HCT116 (cell line): ENCODE results near the gene HES1. TPM values are rescaled to one million over a fixed set of nuclear protein-coding genes. Genes with fewer than 3 reads are reported as not detected.

Experiments
- ATAC-seq: fragments of 200-7000 bp; cut with Tn5 transposase; 2 replicates; pipeline ENCODE4 v1.9.1; 2020; ENCODE audit warnings: mild to moderate bottlenecking, moderate library complexity
- BruUV-seq: library from RNA; stranded (reverse); fragments of 400-500 nt; replicated peaks from 2 replicates; lab custom pipeline; 2021; lab: Mats Ljungman, UMichigan
- CTCF ChIA-PET: fragments of 300-600 bp; sonication (Branson Sonifier 250); formaldehyde crosslinking; loops from one replicate; lab custom pipeline; 2021; ENCODE audit warnings: antibody characterized with exemption; lab: Charles Lee
- POLR2A ChIA-PET: fragments of 300-600, 350-600 bp; sonication (Branson Sonifier 250); formaldehyde crosslinking; loops from one replicate; lab custom pipeline; 2021; ENCODE audit warnings: antibody characterized with exemption; lab: Charles Lee
- RAD21 ChIA-PET, 2 experiments: fragments of 300-600 bp; sonication (Branson Sonifier 250); formaldehyde crosslinking; loops; one replicate each; lab custom pipeline; 2023; ENCODE audit warnings: low total read pairs in 2 of 2; ENCODE audit not compliant: uncharacterized antibody in 2 of 2, unreplicated experiment in 2 of 2, low non-redundant PET in 1 of 2; lab: Charles Lee
- DNase-seq: peaks from one replicate; pipeline ENCODE4 v3.0.0-alpha.2; 2010; ENCODE audit warnings: low read depth, low spot score
- H2AFZ ChIP-seq: fragments of 200-600 bp; shearing (Covaris generic), sonication (generic); 2 replicates; pipeline ENCODE4 v1.6.1; 2017; ENCODE audit warnings: low read depth, mixed run types, mixed read lengths, antibody characterized with exemption, low read length; ENCODE audit not compliant: poor library complexity, severe bottlenecking
- H3K27ac ChIP-seq: 2 replicates; pipeline ENCODE4 v1.5.1; 2012; ENCODE audit warnings: low read depth, low read length
- H3K27me3 ChIP-seq: fragments of 200-600 bp; sonication (generic); 2 replicates; pipeline ENCODE4 v1.6.1; 2016; ENCODE audit warnings: mixed run types, low read length, mixed read lengths; ENCODE audit not compliant: insufficient read depth
- H3K36me3 ChIP-seq, 2 experiments: fragments of 200-500 bp in 1 of 2; fragments of 200-600 bp in 1 of 2; sonication (Bioruptor generic) in 1 of 2; sonication (generic) in 1 of 2; 2 replicates each; pipeline versions ENCODE4 v1.5.1 to v1.6.1; 2014 to 2016; ENCODE audit warnings: low read length in 2 of 2, inconsistent platforms in 1 of 2, mixed read lengths in 1 of 2, mixed run types in 1 of 2; ENCODE audit not compliant: insufficient read depth in 2 of 2, control insufficient read depth in 1 of 2
- H3K4me1 ChIP-seq, 2 experiments: fragments of 200-600 bp in 1 of 2; sonication (generic) in 1 of 2; 2 replicates each; pipeline versions ENCODE4 v1.5.1 to v1.6.1; 2012 to 2017; ENCODE audit warnings: low read length in 2 of 2, inconsistent platforms in 1 of 2, mild to moderate bottlenecking in 1 of 2, mixed read lengths in 1 of 2, mixed run types in 1 of 2, moderate library complexity in 1 of 2; ENCODE audit not compliant: insufficient read depth in 2 of 2, control insufficient read depth in 1 of 2
- H3K4me2 ChIP-seq: fragments of 200-600 bp; sonication (generic); 2 replicates; pipeline ENCODE4 v1.6.1; 2017; ENCODE audit warnings: mixed run types, low read length, mixed read lengths
- H3K4me3 ChIP-seq, 2 experiments: fragments of 200-600 bp in 1 of 2; sonication (generic) in 1 of 2; replicated peaks in 1 of 2; 2 replicates each; pipeline ENCODE4 v1.5.1; 2011 to 2016; ENCODE audit warnings: low read length in 2 of 2, control low read depth in 1 of 2, low read depth in 1 of 2, mild to moderate bottlenecking in 1 of 2, mixed read lengths in 1 of 2, mixed run types in 1 of 2
- H3K79me2 ChIP-seq: fragments of 200-600 bp; sonication (generic); 2 replicates; pipeline ENCODE4 v1.6.1; 2017; ENCODE audit warnings: mild to moderate bottlenecking, mixed run types, low read length, moderate library complexity, mixed read lengths; ENCODE audit not compliant: insufficient read depth
- H3K9ac ChIP-seq: fragments of 200-600 bp; sonication (generic); 2 replicates; pipeline ENCODE4 v1.6.1; 2016; ENCODE audit warnings: low read length, mixed read lengths
- H3K9me2 ChIP-seq: fragments of 200-600 bp; sonication (generic), shearing (Covaris generic); 2 replicates; pipeline ENCODE4 v1.6.1; 2017; ENCODE audit warnings: mixed run types, mild to moderate bottlenecking, moderate library complexity; ENCODE audit not compliant: insufficient read depth
- H3K9me3 ChIP-seq, 2 experiments: fragments of 200-500 bp in 1 of 2; fragments of 200-600 bp in 1 of 2; sonication (Bioruptor generic) in 1 of 2; sonication (generic) in 1 of 2; 2 replicates each; pipeline ENCODE4 v1.6.1; 2014 to 2017; ENCODE audit warnings: low read length in 2 of 2, mixed read lengths in 2 of 2, inconsistent platforms in 1 of 2, low read depth in 1 of 2, mild to moderate bottlenecking in 1 of 2, mixed run types in 1 of 2, moderate library complexity in 1 of 2; ENCODE audit not compliant: control insufficient read depth in 1 of 2, insufficient read depth in 1 of 2
- H4K20me1 ChIP-seq: fragments of 200-600 bp; sonication (generic), shearing (Covaris generic); 2 replicates; pipeline ENCODE4 v1.6.1; 2017; ENCODE audit warnings: mixed run types, mild to moderate bottlenecking, moderate library complexity; ENCODE audit not compliant: insufficient read depth
- EGR1 ChIP-seq: IDR thresholded peaks from 2 replicates; pipeline ENCODE4 v1.6.1; 2012; ENCODE audit warnings: low read depth
- EZH2 ChIP-seq: fragments of 200-600 bp; sonication (generic); IDR thresholded peaks from 2 replicates; pipeline ENCODE4 v1.6.1; 2017; ENCODE audit warnings: antibody characterized with exemption, mixed run types
- TCF7L2 ChIP-seq: IDR thresholded peaks from 2 replicates; pipeline ENCODE4 v1.7.0; 2011; ENCODE audit warnings: borderline replicate concordance, inconsistent platforms; ENCODE audit not compliant: insufficient read depth, insufficient read length; ENCODE audit errors: extremely low read depth
- intact Hi-C: fragments of 100-400 bp; cut with micrococcal nuclease; formaldehyde crosslinking; loops from 2 replicates; pipeline ENCODE4 v1.10.0; 2022
- total RNA-seq: library from RNA; stranded (reverse); gene quantifications from one replicate; pipeline ENCODE4 v1.2.1, GENCODE V29; 2021; ENCODE audit not compliant: unreplicated experiment
- TF ChIP-seq, protein P1 (sequence below), 3 experiments: fragments of 200-600 bp in 1 of 3; sonication (generic) in 1 of 3; IDR thresholded peaks in 2 of 3; conservative IDR thresholded peaks in 1 of 3; 2 replicates each; pipeline ENCODE4 v1.5.1; 2012 to 2017; ENCODE audit warnings: low read depth in 2 of 3, low read length in 2 of 3, antibody characterized with exemption in 1 of 3, borderline replicate concordance in 1 of 3, control low read depth in 1 of 3, mild to moderate bottlenecking in 1 of 3, mixed read lengths in 1 of 3, mixed run types in 1 of 3, moderate library complexity in 1 of 3; ENCODE audit not compliant: insufficient read depth in 1 of 3

HES1 gene
- total RNA-seq, 1 experiment from 2014 or later, result 32.9 TPM

DNA sequence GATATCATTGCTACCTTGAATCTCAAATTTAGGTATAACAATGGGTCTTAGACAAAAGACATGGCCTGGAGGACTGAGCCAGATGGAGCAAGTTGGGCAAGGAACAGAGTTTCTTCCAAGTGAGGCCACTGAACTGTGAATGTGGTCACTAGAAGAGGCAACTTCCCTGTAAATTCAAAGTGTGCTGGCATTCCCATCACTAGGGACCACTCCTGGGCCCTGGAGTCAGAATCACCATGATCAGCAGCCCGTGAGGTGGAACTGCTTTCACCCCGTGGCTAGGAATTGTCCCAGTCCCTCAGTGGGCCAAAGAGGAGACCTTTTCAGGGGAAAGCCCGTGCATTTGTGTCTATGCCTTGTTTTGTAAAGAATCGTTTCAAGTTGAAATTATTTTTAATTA, 47.3 kb downstream of the HES1 start:
- POLR2A ChIA-PET, result no interaction called here
- H3K27ac ChIP-seq, result no peak overlapping the region
- H3K4me3 ChIP-seq, result no peak overlapping the region
- H3K36me3 ChIP-seq, result no peaks in the 10 kb centered on the region
- H3K9ac ChIP-seq, result no peak overlapping the region
- RAD21 ChIA-PET, result no interaction called here
- DNase-seq, result no peak
- no peaks in the 10 kb centered on the region for H3K4me1 ChIP-seq
- no peaks in the 10 kb centered on the region for H3K9me2 ChIP-seq
- no peaks in the 10 kb centered on the region for H3K9me3 ChIP-seq
- no peaks in the 10 kb centered on the region for H3K27me3 ChIP-seq
- H3K79me2 ChIP-seq, result no peaks in the 10 kb centered on the region
- no peak overlapping the region for H3K4me2 ChIP-seq
- H4K20me1 ChIP-seq, result no peaks in the 10 kb centered on the region
- H2AFZ ChIP-seq, result no peak overlapping the region
- intact Hi-C loops, result no loop called here
- CTCF ChIA-PET, result no interaction called here
- no TSS peak for BruUV-seq
- TF ChIP-seq EZH2, result no peak
- no peak for ATAC-seq

DNA sequence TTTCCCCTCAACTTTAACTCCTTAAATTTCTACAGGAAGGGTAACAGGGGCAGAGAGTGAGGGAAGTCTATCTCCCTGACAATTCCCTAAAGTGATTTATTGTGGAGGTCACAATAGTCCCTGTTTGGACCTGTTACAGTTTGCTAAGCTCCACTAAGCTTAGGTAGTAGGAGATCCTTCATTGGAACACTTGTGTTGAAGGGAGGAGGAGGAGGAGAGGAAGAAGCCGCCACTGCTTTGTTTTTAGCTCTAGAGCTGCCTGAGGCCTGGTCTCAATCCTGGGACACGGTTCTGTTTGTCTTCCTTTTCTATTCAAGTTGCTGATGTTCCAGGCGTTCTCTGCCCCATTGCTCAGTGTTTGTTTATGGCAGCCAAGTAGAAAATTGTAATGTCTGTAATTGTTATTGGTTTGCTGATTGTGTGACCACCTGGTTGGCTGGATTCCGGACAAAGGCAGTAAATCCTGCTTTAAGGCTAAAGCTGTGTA, 48.4 kb downstream of the HES1 start:
- Histone ChIP-seq H3K4me1 (no peaks in the 10 kb centered on the region), H3K36me3 (no peaks in the 10 kb centered on the region), H2AFZ (no peak overlapping the region), H3K9me3 (no peaks in the 10 kb centered on the region), H3K9ac (no peak overlapping the region), H3K4me2 (no peak overlapping the region), H3K4me3 (no peak overlapping the region), H3K9me2 (no peaks in the 10 kb centered on the region), H3K79me2 (no peaks in the 10 kb centered on the region), H3K27me3 (no peaks in the 10 kb centered on the region), H3K27ac (no peak overlapping the region), H4K20me1 (no peaks in the 10 kb centered on the region)
- TF ChIP-seq EGR1 (no peak), TCF7L2 (no peak)
- TF ChIP-seq, protein P1, sequence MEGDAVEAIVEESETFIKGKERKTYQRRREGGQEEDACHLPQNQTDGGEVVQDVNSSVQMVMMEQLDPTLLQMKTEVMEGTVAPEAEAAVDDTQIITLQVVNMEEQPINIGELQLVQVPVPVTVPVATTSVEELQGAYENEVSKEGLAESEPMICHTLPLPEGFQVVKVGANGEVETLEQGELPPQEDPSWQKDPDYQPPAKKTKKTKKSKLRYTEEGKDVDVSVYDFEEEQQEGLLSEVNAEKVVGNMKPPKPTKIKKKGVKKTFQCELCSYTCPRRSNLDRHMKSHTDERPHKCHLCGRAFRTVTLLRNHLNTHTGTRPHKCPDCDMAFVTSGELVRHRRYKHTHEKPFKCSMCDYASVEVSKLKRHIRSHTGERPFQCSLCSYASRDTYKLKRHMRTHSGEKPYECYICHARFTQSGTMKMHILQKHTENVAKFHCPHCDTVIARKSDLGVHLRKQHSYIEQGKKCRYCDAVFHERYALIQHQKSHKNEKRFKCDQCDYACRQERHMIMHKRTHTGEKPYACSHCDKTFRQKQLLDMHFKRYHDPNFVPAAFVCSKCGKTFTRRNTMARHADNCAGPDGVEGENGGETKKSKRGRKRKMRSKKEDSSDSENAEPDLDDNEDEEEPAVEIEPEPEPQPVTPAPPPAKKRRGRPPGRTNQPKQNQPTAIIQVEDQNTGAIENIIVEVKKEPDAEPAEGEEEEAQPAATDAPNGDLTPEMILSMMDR (IDR thresholded peaks at IDR 0.05 in 2 of 3, conservative IDR thresholded peaks at IDR 0.05 in 1 of 3; ENCODE audit: borderline replicate concordance in 1 of 3, insufficient read depth in 1 of 3, low read depth in 2 of 3, low read length in 2 of 3), result no peak
- ChIA-PET RAD21 (no interaction called here), CTCF (no interaction called here), POLR2A (no interaction called here)
- DNase-seq, result no peak
- BruUV-seq, result no TSS peak
- no peak for ATAC-seq
- intact Hi-C loops, result no loop called here
